Transverse colon (tissue), 4 donors: ENCODE data around the gene ACP5. TPM values are rescaled to one million over a fixed set of nuclear protein-coding genes. Genes with fewer than 3 reads are reported as not detected.
"Not testable (repeated sequence)": the region's sequence is repeated elsewhere in the genome, so short reads cannot be mapped to it uniquely, and the experiment has no call there.

Source experiments
- DNase-seq: peaks from one replicate; pipeline ENCODE4 v3.0.0-alpha.2; 2019
- H3K27ac ChIP-seq, 4 donors: fragments of 200-600 bp; sonication (generic); 2 replicates each; pipeline ENCODE4 v1.5.1; 2016 to 2018; ENCODE audit warnings: inconsistent platforms in 4 of 4
- H3K27me3 ChIP-seq: fragments of 200-600 bp; sonication (generic); 2 replicates; pipeline ENCODE4 v1.5.1; 2017; ENCODE audit warnings: inconsistent platforms
- H3K36me3 ChIP-seq, 4 donors: fragments of 200-600 bp; sonication (generic); 2 replicates each; pipeline ENCODE4 v1.5.1; 2017 to 2019; ENCODE audit warnings: inconsistent platforms in 4 of 4
- H3K4me1 ChIP-seq, 4 donors: fragments of 200-600 bp; sonication (generic); 2 replicates each; pipeline ENCODE4 v1.5.1; 2017 to 2020; ENCODE audit warnings: inconsistent platforms in 4 of 4
- H3K4me3 ChIP-seq, 4 donors: fragments of 200-600 bp; sonication (generic); 1 replicate in 1 of 4; 2 replicates in 3 of 4; pipeline versions ENCODE4 v1.5.1 to v1.6.1; 2017 to 2019; ENCODE audit warnings: inconsistent platforms in 4 of 4
- H3K9me3 ChIP-seq, 2 donors: fragments of 200-600 bp; sonication (generic); 2 replicates each; pipeline ENCODE4 v1.5.1; 2017 to 2019; ENCODE audit warnings: inconsistent platforms in 2 of 2
- CTCF ChIP-seq, 5 experiments: fragments of 200-600 bp in 3 of 5; fragments of 450-650 bp in 2 of 5; sonication (generic) in 3 of 5; IDR thresholded peaks; 1 replicate in 2 of 5; 2 replicates in 3 of 5; pipeline ENCODE4 v1.5.1; 2016 to 2017; ENCODE audit warnings: antibody characterized with exemption in 5 of 5, inconsistent platforms in 3 of 5, mild to moderate bottlenecking in 2 of 5, moderate library complexity in 1 of 5
- EP300 ChIP-seq: sonication (generic); formaldehyde crosslinking; IDR thresholded peaks from one replicate; pipeline ENCODE4 v1.6.1; 2017; ENCODE audit warnings: antibody characterized with exemption, low read depth
- POLR2A ChIP-seq: fragments of 450-650 bp; IDR thresholded peaks from one replicate; pipeline ENCODE4 v1.6.1; 2016; ENCODE audit warnings: antibody characterized with exemption, mild to moderate bottlenecking, moderate library complexity
- POLR2AphosphoS5 ChIP-seq, 3 donors: sonication (generic); formaldehyde crosslinking; IDR thresholded peaks; one replicate each; pipeline ENCODE4 v1.6.1; 2016; ENCODE audit warnings: antibody characterized with exemption in 3 of 3
- WGBS, 2 donors: methylation state at CpG; one replicate each; pipeline ENCODE4 v1.1.5; 2018; ENCODE audit warnings: low coverage in 1 of 2; 5-methylcytosine and 5-hydroxymethylcytosine counted together
- in situ Hi-C, 4 donors: fragments of 200-750 bp; cut with MboI; loops; one replicate each; pipeline versions ENCODE4 v1.15.0 to v1.15.1; 2017; ENCODE audit warnings: low sequenced_read_pairs in 3 of 4, low pct_ligation_motif_present in 1 of 4, low pct_unique_long_range_greater_than_20kb in 1 of 4
- intact Hi-C: fragments of 100-400 bp; cut with DNase I; formaldehyde crosslinking; loops from one replicate; pipeline ENCODE4 v1.15.1; 2023; ENCODE audit warnings: low total_unique reads
- total RNA-seq, 4 donors: library from RNA; depleted of rRNA; stranded (reverse); fragments of >200 nt; gene quantifications; one replicate each; pipeline ENCODE4 v1.1.0, GENCODE V29; 2016

Gene ACP5
- 10 to 100 TPM; 10.5 to 60.2 (median 22.4) TPM for total RNA-seq

- Histone ChIP-seq H3K36me3 (no peaks in the 10 kb centered on the region), H3K4me1 (peaks cover 0 to 25% (median 13%) of the 10 kb centered on the region in 4 donors), H3K27ac (peak within 1 kb of the TSS; percentile 39 to 72 (median 68)), H3K4me3 (peak within 1 kb of the TSS; percentile 4 to 59 (median 32)), H3K27me3 (peaks cover 10% of the 10 kb centered on the region), H3K9me3 (no peaks in the 10 kb centered on the region)
- 61% methylated on average over 17 of the region's 18 CpGs; no CpG with 5 or more reads in 1 of the 2 donors for WGBS, 2 donors
- DNase-seq = no peak
- in situ Hi-C loops (no loop called here), intact Hi-C loops (no loop called here)
- TF ChIP-seq CTCF (IDR thresholded peaks at IDR 0.05) = no peak
- TF ChIP-seq POLR2AphosphoS5 (IDR thresholded peaks at IDR 0.05) = no peak
- no peak for TF ChIP-seq POLR2A
- no peak for TF ChIP-seq EP300
Observed at GRCh38 chr19:11577451-11578257, at the start of gene ACP5. Gene ACP5 (minus strand): TSS chr19:11577645. CDS start chr19:11577317, 328 bp downstream.

GRCh38 chr19:11626252-11626651 lies 48.8 kb upstream of the ACP5 start:
- WGBS, 2 donors = 84 to 93% methylated on average over 15 of the region's 15 CpGs
- Histone ChIP-seq H3K27ac (no peak overlapping the region), H3K9me3 (no peaks in the 10 kb centered on the region), H3K27me3 (no peaks in the 10 kb centered on the region), H3K36me3 (no peaks in the 10 kb centered on the region), H3K4me1 (peaks cover 0 to 29% (median 26%) of the 10 kb centered on the region in 4 donors), H3K4me3 (no peak overlapping the region)
- DNase-seq = peak; percentile 9
- intact Hi-C loops = no loop called here
- TF ChIP-seq POLR2A (no peak), POLR2AphosphoS5 (IDR thresholded peaks at IDR 0.05) (no peak), EP300 (no peak), CTCF (IDR thresholded peaks at IDR 0.05) (no peak)
- in situ Hi-C loops = no loop called here

GRCh38 chr19:11624069-11624463 lies 46.6 kb upstream of the ACP5 start:
- WGBS, 2 donors = 21 to 25% methylated on average over 4 of the region's 4 CpGs
- Histone ChIP-seq H3K4me1 (peaks cover 0 to 29% (median 26%) of the 10 kb centered on the region in 4 donors), H3K4me3 (peak overlapping the region in 3 of 4 donors; percentile 6 to 50 (median 42)), H3K27me3 (no peaks in the 10 kb centered on the region), H3K27ac (peak overlapping the region; percentile 23 to 73 (median 46)), H3K36me3 (peaks cover 0 to 9% (median 0%) of the 10 kb centered on the region in 4 donors), H3K9me3 (no peaks in the 10 kb centered on the region)
- no peak for DNase-seq
- in situ Hi-C loops (no loop called here), intact Hi-C loops (no loop called here)
- TF ChIP-seq POLR2A (no peak), CTCF (IDR thresholded peaks at IDR 0.05) (no peak), EP300 (no peak), POLR2AphosphoS5 (IDR thresholded peaks at IDR 0.05) (no peak)

- H3K27me3 ChIP-seq, H3K4me3 ChIP-seq, DNase-seq, intact Hi-C loops, in situ Hi-C loops: not testable (repeated sequence)
- H3K9me3 ChIP-seq = peaks cover 8 to 11% of the 10 kb centered on the region in 2 donors
- peak overlapping the region in 2 of 4 donors; percentile 59 to 73 for H3K27ac ChIP-seq
- 21 to 31% methylated on average over 3 of the region's 3 CpGs for WGBS, 2 donors
- H3K36me3 ChIP-seq = peaks cover 0 to 25% (median 6%) of the 10 kb centered on the region in 4 donors
- peaks cover 0 to 29% (median 26%) of the 10 kb centered on the region in 4 donors for H3K4me1 ChIP-seq
Observed at GRCh38 chr19:11622401-11622800, 45.0 kb upstream of the ACP5 start.
